ENCODE data around the gene ZNHIT2.
A peak's percentile ranks its signal among the peaks of the same experiment; 100 is the strongest.

Gene ZNHIT2

GRCh38 chr11:65129649-65130441 lies 12.3 kb upstream of the ZNHIT2 start:
- Histone ChIP-seq H3K9ac (ENCODE audit: low read length in 5 of 5) (no peak overlapping the region), H3K27ac (ENCODE audit: low read depth, low read length) (no peak overlapping the region), H3K9me3 (ENCODE audit: control insufficient read depth in 5 of 5, low read length in 5 of 5) (no peaks in the 10 kb centered on the region), H3K4me3 (ENCODE audit: low read depth in 1 of 5, low read length in 5 of 5) (no peak overlapping the region), H3K4me1 (ENCODE audit: control insufficient read depth in 5 of 5, insufficient read depth in 5 of 5, low read length in 5 of 5) (peaks cover 6 to 27% (median 23%) of the 10 kb centered on the region in 5 donors), H3K27me3 (ENCODE audit: control insufficient read depth in 5 of 5, insufficient read depth in 4 of 5, low read length in 5 of 5) (no peaks in the 10 kb centered on the region), H3K36me3 (ENCODE audit: control insufficient read depth in 5 of 5, insufficient read depth in 5 of 5, low read length in 5 of 5) (peaks cover 4 to 82% (median 81%) of the 10 kb centered on the region in 5 donors)

- H3K4me3 ChIP-seq (ENCODE audit: low read depth in 1 of 5, low read length in 5 of 5) = no peak overlapping the region
- peaks cover 4 to 90% (median 86%) of the 10 kb centered on the region in 5 donors for H3K36me3 ChIP-seq (ENCODE audit: control insufficient read depth in 5 of 5, insufficient read depth in 5 of 5, low read length in 5 of 5)
These were observed 11.0 kb upstream of the ZNHIT2 start for GRCh38 chr11:65128182-65129145.

GRCh38 chr11:65127473-65128181 lies 10.1 kb upstream of the ZNHIT2 start:
- H3K36me3 ChIP-seq (ENCODE audit: control insufficient read depth in 5 of 5, insufficient read depth in 5 of 5, low read length in 5 of 5) = peaks cover 4 to 84% (median 81%) of the 10 kb centered on the region in 5 donors
- H3K9me3 ChIP-seq (ENCODE audit: control insufficient read depth in 5 of 5, low read length in 5 of 5) = no peaks in the 10 kb centered on the region
- no peak overlapping the region for H3K9ac ChIP-seq (ENCODE audit: low read length in 5 of 5)

More at GRCh38 chr11:65128182-65129145, 11.0 kb upstream of the ZNHIT2 start:
- Histone ChIP-seq H3K27me3 (ENCODE audit: control insufficient read depth in 5 of 5, insufficient read depth in 4 of 5, low read length in 5 of 5) (no peaks in the 10 kb centered on the region), H3K4me1 (ENCODE audit: control insufficient read depth in 5 of 5, insufficient read depth in 5 of 5, low read length in 5 of 5) (peaks cover 6 to 20% (median 17%) of the 10 kb centered on the region in 5 donors), H3K9ac (ENCODE audit: low read length in 5 of 5) (no peak overlapping the region), H3K27ac (ENCODE audit: low read depth, low read length) (no peak overlapping the region), H3K9me3 (ENCODE audit: control insufficient read depth in 5 of 5, low read length in 5 of 5) (no peaks in the 10 kb centered on the region)

GRCh38 chr11:65126624-65127274 lies 9.2 kb upstream of the ZNHIT2 start:
- H3K4me1 ChIP-seq (ENCODE audit: control insufficient read depth in 5 of 5, insufficient read depth in 5 of 5, low read length in 5 of 5) = peaks cover 0 to 13% (median 12%) of the 10 kb centered on the region in 5 donors
- H3K27me3 ChIP-seq (ENCODE audit: control insufficient read depth in 5 of 5, insufficient read depth in 4 of 5, low read length in 5 of 5) = no peaks in the 10 kb centered on the region
- H3K9me3 ChIP-seq (ENCODE audit: control insufficient read depth in 5 of 5, low read length in 5 of 5) = no peaks in the 10 kb centered on the region
- no peak overlapping the region for H3K27ac ChIP-seq (ENCODE audit: low read depth, low read length)
- H3K9ac ChIP-seq (ENCODE audit: low read length in 5 of 5) = no peak overlapping the region
- no peak overlapping the region for H3K4me3 ChIP-seq (ENCODE audit: low read depth in 1 of 5, low read length in 5 of 5)
- peaks cover 4 to 75% (median 73%) of the 10 kb centered on the region in 5 donors for H3K36me3 ChIP-seq (ENCODE audit: control insufficient read depth in 5 of 5, insufficient read depth in 5 of 5, low read length in 5 of 5)

More at GRCh38 chr11:65127473-65128181, 10.1 kb upstream of the ZNHIT2 start:
- Histone ChIP-seq H3K27ac (ENCODE audit: low read depth, low read length) (no peak overlapping the region), H3K4me1 (ENCODE audit: control insufficient read depth in 5 of 5, insufficient read depth in 5 of 5, low read length in 5 of 5) (peaks cover under 1 to 15% (median 14%) of the 10 kb centered on the region in 5 donors), H3K27me3 (ENCODE audit: control insufficient read depth in 5 of 5, insufficient read depth in 4 of 5, low read length in 5 of 5) (no peaks in the 10 kb centered on the region), H3K4me3 (ENCODE audit: low read depth in 1 of 5, low read length in 5 of 5) (no peak overlapping the region)

- no peak overlapping the region for H3K9ac ChIP-seq (ENCODE audit: low read length in 5 of 5)
- H3K9me3 ChIP-seq (ENCODE audit: control insufficient read depth in 5 of 5, low read length in 5 of 5) = no peaks in the 10 kb centered on the region
- H3K36me3 ChIP-seq (ENCODE audit: control insufficient read depth in 5 of 5, insufficient read depth in 5 of 5, low read length in 5 of 5) = peaks cover 4 to 70% (median 65%) of the 10 kb centered on the region in 5 donors
- no peak overlapping the region for H3K4me3 ChIP-seq (ENCODE audit: low read depth in 1 of 5, low read length in 5 of 5)
- H3K4me1 ChIP-seq (ENCODE audit: control insufficient read depth in 5 of 5, insufficient read depth in 5 of 5, low read length in 5 of 5) = peaks cover 4 to 24% (median 23%) of the 10 kb centered on the region in 5 donors
- H3K27me3 ChIP-seq (ENCODE audit: control insufficient read depth in 5 of 5, insufficient read depth in 4 of 5, low read length in 5 of 5) = no peaks in the 10 kb centered on the region
- H3K27ac ChIP-seq (ENCODE audit: low read depth, low read length) = no peak overlapping the region
These were observed 7.9 kb upstream of the ZNHIT2 start for GRCh38 chr11:65125197-65126056.

- Histone ChIP-seq H3K4me3 (ENCODE audit: low read depth in 1 of 5, low read length in 5 of 5) (no peak overlapping the region), H3K9ac (ENCODE audit: low read length in 5 of 5) (no peak overlapping the region), H3K9me3 (ENCODE audit: control insufficient read depth in 5 of 5, low read length in 5 of 5) (no peaks in the 10 kb centered on the region), H3K27me3 (ENCODE audit: control insufficient read depth in 5 of 5, insufficient read depth in 4 of 5, low read length in 5 of 5) (no peaks in the 10 kb centered on the region), H3K36me3 (ENCODE audit: control insufficient read depth in 5 of 5, insufficient read depth in 5 of 5, low read length in 5 of 5) (peaks cover 4 to 70% (median 65%) of the 10 kb centered on the region in 5 donors), H3K4me1 (ENCODE audit: control insufficient read depth in 5 of 5, insufficient read depth in 5 of 5, low read length in 5 of 5) (peaks cover 4 to 24% (median 23%) of the 10 kb centered on the region in 5 donors), H3K27ac (ENCODE audit: low read depth, low read length) (no peak overlapping the region)
These were observed 7.1 kb upstream of the ZNHIT2 start for GRCh38 chr11:65124480-65125196.

GRCh38 chr11:65121865-65122696 lies 4.6 kb upstream of the ZNHIT2 start, which contains the start of the genes FAU and MRPL49:
Gene FAU (minus strand): TSS chr11:65122134. CDS start chr11:65121813, 321 bp downstream.
Gene MRPL49 (plus strand): TSS chr11:65122321. CDS start chr11:65122347, 26 bp downstream.
- H3K4me3 ChIP-seq (ENCODE audit: low read depth in 1 of 5, low read length in 5 of 5) = peak within 1 kb of the TSS; percentile 83 to 99 (median 98)
- no peaks in the 10 kb centered on the region for H3K9me3 ChIP-seq (ENCODE audit: control insufficient read depth in 5 of 5, low read length in 5 of 5)
- H3K4me1 ChIP-seq (ENCODE audit: control insufficient read depth in 5 of 5, insufficient read depth in 5 of 5, low read length in 5 of 5) = peaks cover 6 to 28% (median 27%) of the 10 kb centered on the region in 5 donors
- H3K27ac ChIP-seq (ENCODE audit: low read depth, low read length) = peak within 1 kb of the TSS; percentile 79
- H3K9ac ChIP-seq (ENCODE audit: low read length in 5 of 5) = peak within 1 kb of the TSS; percentile 87 to 97 (median 92)
- H3K36me3 ChIP-seq (ENCODE audit: control insufficient read depth in 5 of 5, insufficient read depth in 5 of 5, low read length in 5 of 5) = peaks cover 0 to 53% (median 47%) of the 10 kb centered on the region in 5 donors
- H3K27me3 ChIP-seq (ENCODE audit: control insufficient read depth in 5 of 5, insufficient read depth in 4 of 5, low read length in 5 of 5) = no peaks in the 10 kb centered on the region
